Kidney (tissue), 14 donors: ENCODE data around the gene YJU2. TPM values are rescaled to one million over a fixed set of nuclear protein-coding genes. Genes with fewer than 3 reads are reported as not detected.

Source experiments
- DNase-seq, 5 donors: peaks; one replicate each; pipeline ENCODE4 v3.0.0-alpha.2; 2013 to 2020
- FAIRE-seq: peaks from 2 replicates; lab custom pipeline; 2012; peaks lifted over from hg19 to GRCh38; lab: Jason Lieb, UNC
- H3K27ac ChIP-seq, 2 donors: one replicate each; pipeline ENCODE4 v1.7.0; 2013; ENCODE audit warnings: low read depth in 2 of 2, low read length in 2 of 2, inconsistent platforms in 1 of 2
- H3K27me3 ChIP-seq: one replicate; pipeline ENCODE4 v1.7.1; 2013; ENCODE audit warnings: low read length, inconsistent platforms; ENCODE audit not compliant: control insufficient read depth, insufficient read depth
- H3K36me3 ChIP-seq, 3 donors: one replicate each; pipeline versions ENCODE4 v1.7.0 to v1.7.1; 2013; ENCODE audit warnings: low read length in 3 of 3, control low read depth in 1 of 3, inconsistent platforms in 1 of 3; ENCODE audit not compliant: insufficient read depth in 3 of 3, control insufficient read depth in 2 of 3
- H3K4me1 ChIP-seq, 3 donors: one replicate each; pipeline versions ENCODE4 v1.7.0 to v1.7.1; 2013; ENCODE audit warnings: low read length in 3 of 3, inconsistent platforms in 1 of 3, low read depth in 1 of 3; ENCODE audit not compliant: control insufficient read depth in 2 of 3, insufficient read depth in 2 of 3
- H3K4me3 ChIP-seq, 3 donors: one replicate each; pipeline versions ENCODE4 v1.7.0 to v1.8.1; 2013; ENCODE audit warnings: low read length in 3 of 3, control low read depth in 1 of 3, inconsistent platforms in 1 of 3
- H3K9ac ChIP-seq, 3 donors: one replicate each; pipeline versions ENCODE4 v1.7.0 to v1.7.1; 2013; ENCODE audit warnings: low read length in 3 of 3, control low read depth in 1 of 3, inconsistent platforms in 1 of 3
- H3K9me3 ChIP-seq, 3 donors: one replicate each; pipeline versions ENCODE4 v1.7.0 to v1.7.1; 2013; ENCODE audit warnings: low read length in 3 of 3, control low read depth in 1 of 3, inconsistent platforms in 1 of 3; ENCODE audit not compliant: control insufficient read depth in 2 of 3, insufficient read depth in 1 of 3
- intact Hi-C: fragments of 100-400 bp; cut with DNase I; formaldehyde crosslinking; loops from one replicate; pipeline ENCODE4 v1.11.1; 2022
- polyA plus RNA-seq: library from polyadenylated mRNA; stranded (reverse); fragments of 350-450 nt; fragmentation: Illumina TruSeq; extraction: RNeasy Lipid Tissue Mini Kit (QIAGEN cat#74804); gene quantifications from one replicate; pipeline ENCODE4 v1.2.3, GENCODE V29; 2014; ENCODE audit warnings: low read depth, low replicate concordance; ENCODE audit not compliant: insufficient read depth
- total RNA-seq: library from RNA; stranded (reverse); fragmentation: NEBNext Ultra II Directional; extraction: Animal tissue kit (Norgen Biotek cat#: 25700); gene quantifications from one replicate; pipeline ENCODE4 v1.2.1, GENCODE V29; 2021
- TF ChIP-seq, protein P1 (sequence below): IDR thresholded peaks from 3 replicates; pipeline ENCODE4 v1.5.1; 2012; ENCODE audit warnings: mild to moderate bottlenecking, moderate library complexity, borderline replicate concordance; ENCODE audit not compliant: insufficient read depth; ENCODE audit errors: extremely low read depth
- donor health status: control.
- donor health status: control.
- donor health status: control.
- donor health status: control.
- donor health status: control.
- donor health status: DM: yes; HTN: yes; CAD: no.
- donor health status: Normal renal cell carcinoma (clear cell type).

The YJU2 gene
- total and polyA plus RNA-seq, 2 donors from 2014 or later, result 22.5 to 26.0 TPM

DNA sequence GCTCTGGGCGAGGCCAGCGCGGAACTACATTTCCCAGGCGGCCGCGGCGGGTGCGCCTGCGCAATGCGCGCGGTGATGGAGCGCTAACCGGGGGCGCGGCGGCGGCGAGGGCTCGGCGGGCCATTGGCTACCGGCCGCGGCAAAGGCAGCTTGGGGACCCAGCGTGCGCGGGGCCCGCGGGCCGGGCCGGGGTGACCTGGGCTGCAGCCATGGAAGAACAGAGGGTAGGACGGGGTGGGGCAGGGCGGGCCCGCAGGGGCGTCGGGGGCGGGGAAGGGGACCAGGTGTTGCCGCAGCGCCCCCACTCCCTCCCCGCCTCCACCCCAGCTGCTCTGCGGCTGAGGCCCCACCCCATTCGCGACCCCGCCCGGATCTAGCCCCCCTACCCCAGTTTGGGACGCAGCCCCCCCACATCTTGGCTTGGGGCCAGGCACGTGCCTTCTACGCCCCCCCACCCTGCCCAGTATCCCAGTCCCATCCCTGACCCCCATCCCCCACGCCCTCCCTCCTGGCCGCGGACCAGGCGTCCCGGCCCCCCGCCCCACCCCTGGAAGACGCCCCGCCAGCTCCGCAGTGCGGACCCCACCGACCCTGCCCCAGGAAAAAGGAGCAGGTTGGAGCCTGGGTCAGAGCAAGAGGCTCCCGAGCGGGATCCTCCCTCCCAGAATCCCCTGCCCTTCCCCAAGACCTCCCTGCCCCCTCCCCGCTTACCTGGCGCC, 57.8 kb downstream of the YJU2 start, which contains the start of gene FSD1:
FSD1 (plus strand) TSS at position 61 of the 719 bp plus-strand sequence; CDS start at position 210, 149 bp downstream.
- Histone ChIP-seq H3K9ac (no peak within 1 kb of the TSS), H3K27me3 (no peaks in the 10 kb centered on the region), H3K27ac (no peak within 1 kb of the TSS), H3K4me1 (no peaks in the 10 kb centered on the region), H3K36me3 (no peaks in the 10 kb centered on the region), H3K9me3 (no peaks in the 10 kb centered on the region), H3K4me3 (no peak within 1 kb of the TSS)
- TF ChIP-seq, protein P1, sequence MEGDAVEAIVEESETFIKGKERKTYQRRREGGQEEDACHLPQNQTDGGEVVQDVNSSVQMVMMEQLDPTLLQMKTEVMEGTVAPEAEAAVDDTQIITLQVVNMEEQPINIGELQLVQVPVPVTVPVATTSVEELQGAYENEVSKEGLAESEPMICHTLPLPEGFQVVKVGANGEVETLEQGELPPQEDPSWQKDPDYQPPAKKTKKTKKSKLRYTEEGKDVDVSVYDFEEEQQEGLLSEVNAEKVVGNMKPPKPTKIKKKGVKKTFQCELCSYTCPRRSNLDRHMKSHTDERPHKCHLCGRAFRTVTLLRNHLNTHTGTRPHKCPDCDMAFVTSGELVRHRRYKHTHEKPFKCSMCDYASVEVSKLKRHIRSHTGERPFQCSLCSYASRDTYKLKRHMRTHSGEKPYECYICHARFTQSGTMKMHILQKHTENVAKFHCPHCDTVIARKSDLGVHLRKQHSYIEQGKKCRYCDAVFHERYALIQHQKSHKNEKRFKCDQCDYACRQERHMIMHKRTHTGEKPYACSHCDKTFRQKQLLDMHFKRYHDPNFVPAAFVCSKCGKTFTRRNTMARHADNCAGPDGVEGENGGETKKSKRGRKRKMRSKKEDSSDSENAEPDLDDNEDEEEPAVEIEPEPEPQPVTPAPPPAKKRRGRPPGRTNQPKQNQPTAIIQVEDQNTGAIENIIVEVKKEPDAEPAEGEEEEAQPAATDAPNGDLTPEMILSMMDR, result no peak
- FAIRE-seq (no peak), DNase-seq (peak in 4 of 5 donors; percentile 64 to 84 (median 72))
- intact Hi-C loops, result no loop called here

DNA sequence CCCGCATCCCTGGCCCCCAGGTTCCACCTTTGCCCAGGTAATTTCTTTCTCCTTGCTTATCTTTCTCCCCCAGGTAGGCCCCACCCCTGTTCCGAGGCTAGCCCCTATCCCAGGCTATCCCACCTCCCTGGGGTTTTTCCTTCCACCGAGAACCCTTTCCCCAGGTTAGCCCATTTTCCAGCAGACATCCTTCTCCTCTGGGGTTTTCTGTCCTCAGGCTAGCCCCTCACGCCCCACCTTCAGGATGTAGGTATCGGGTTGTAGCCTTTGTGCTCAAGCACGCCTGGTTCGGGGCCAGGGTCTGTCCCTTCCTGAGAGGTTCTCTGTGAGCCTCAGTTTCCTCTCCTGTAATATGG, 58.4 kb downstream of the YJU2 start:
- no peak overlapping the region for H3K27ac ChIP-seq
- FAIRE-seq (no peak), DNase-seq (no peak)
- H3K27me3 ChIP-seq, result no peaks in the 10 kb centered on the region
- TF ChIP-seq, protein P1, result no peak
- no peaks in the 10 kb centered on the region for H3K9me3 ChIP-seq
- H3K4me3 ChIP-seq, result no peak overlapping the region
- H3K36me3 ChIP-seq, result no peaks in the 10 kb centered on the region
- H3K9ac ChIP-seq, result no peak overlapping the region
- intact Hi-C loops, result no loop called here
- no peaks in the 10 kb centered on the region for H3K4me1 ChIP-seq

DNA sequence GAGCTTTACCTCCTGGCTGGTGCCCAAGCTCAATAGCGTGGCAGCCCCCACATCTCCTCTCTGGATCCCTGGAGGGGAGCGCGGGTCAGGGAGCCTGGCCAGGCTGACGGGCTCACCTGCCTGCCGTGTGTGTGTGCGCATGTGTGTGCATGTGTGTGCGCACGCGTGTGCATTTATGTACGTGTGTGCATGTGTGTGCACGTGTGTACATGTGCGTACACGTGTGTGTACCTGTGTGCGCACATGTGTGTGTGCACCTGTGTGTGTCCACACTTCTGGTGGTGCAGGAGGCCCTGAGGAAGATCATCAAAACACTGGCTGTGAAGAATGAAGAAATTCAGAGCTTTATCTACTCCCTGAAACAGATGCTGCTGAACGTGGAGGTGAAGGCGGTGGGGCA, 58.8 kb downstream of the YJU2 start:
- Histone ChIP-seq H3K9ac (no peak overlapping the region), H3K27ac (no peak overlapping the region), H3K36me3 (no peaks in the 10 kb centered on the region), H3K4me3 (no peak overlapping the region), H3K9me3 (no peaks in the 10 kb centered on the region), H3K27me3 (no peaks in the 10 kb centered on the region), H3K4me1 (no peaks in the 10 kb centered on the region)
- DNase-seq (no peak), FAIRE-seq (no peak)
- TF ChIP-seq, protein P1, result no peak
- intact Hi-C loops, result no loop called here
